AG04450 (cell line): ENCODE measurements around the gene GGT5. TPM values are rescaled to one million over a fixed set of nuclear protein-coding genes. Genes with fewer than 3 reads are reported as not detected.
"Not testable (repeated sequence)": the region's sequence is repeated elsewhere in the genome, so short reads cannot be mapped to it uniquely, and the experiment has no call there.

Experiments used
- CTCF ChIA-PET: fragments of 300-600, 350-600 bp; formaldehyde crosslinking; extraction: SDS; loops from one replicate; lab custom pipeline; 2022; ENCODE audit warnings: antibody characterized with exemption, inconsistent platforms; lab: Charles Lee
- POLR2A ChIA-PET: fragments of 350-600 bp; formaldehyde crosslinking; extraction: SDS; loops from one replicate; lab custom pipeline; 2021; ENCODE audit warnings: antibody characterized with exemption, inconsistent platforms; lab: Yijun Ruan, JAX
- DNase-seq: peaks from one replicate; pipeline ENCODE4 v3.0.0-alpha.2; 2011; ENCODE audit warnings: low read depth, low spot score
- H3K27ac ChIP-seq: one replicate; pipeline ENCODE4 v1.5.1; 2012; ENCODE audit warnings: low read depth, low read length, control low read depth
- H3K27me3 ChIP-seq: one replicate; pipeline ENCODE4 v1.6.0; 2012; ENCODE audit warnings: low read length; ENCODE audit not compliant: control insufficient read depth, insufficient read depth
- H3K4me3 ChIP-seq: 2 replicates; pipeline ENCODE4 v1.5.1; 2011; ENCODE audit warnings: mild to moderate bottlenecking, low read depth, low read length, control low read depth
- H3K9me3 ChIP-seq: 2 replicates; pipeline ENCODE4 v1.5.1; 2012; ENCODE audit warnings: low read length; ENCODE audit not compliant: control insufficient read depth, insufficient read depth
- CTCF ChIP-seq: IDR thresholded peaks from 2 replicates; pipeline ENCODE4 v1.5.1; 2011; ENCODE audit warnings: low read depth, low read length, control low read depth, inconsistent platforms
- polyA plus RNA-seq: library from polyadenylated mRNA; depleted of rRNA; stranded (reverse); fragments of >200 nt; gene quantifications from 2 replicates; pipeline ENCODE4 v1.2.3, GENCODE V29; 2011

GGT5 gene
- polyA plus RNA-seq, 1 experiment, result 4.4 TPM

GRCh38 chr22:24274696-24275405 lies 30.0 kb upstream of the GGT5 start:
- H3K27me3 ChIP-seq, POLR2A ChIA-PET: not testable (repeated sequence)

DNA sequence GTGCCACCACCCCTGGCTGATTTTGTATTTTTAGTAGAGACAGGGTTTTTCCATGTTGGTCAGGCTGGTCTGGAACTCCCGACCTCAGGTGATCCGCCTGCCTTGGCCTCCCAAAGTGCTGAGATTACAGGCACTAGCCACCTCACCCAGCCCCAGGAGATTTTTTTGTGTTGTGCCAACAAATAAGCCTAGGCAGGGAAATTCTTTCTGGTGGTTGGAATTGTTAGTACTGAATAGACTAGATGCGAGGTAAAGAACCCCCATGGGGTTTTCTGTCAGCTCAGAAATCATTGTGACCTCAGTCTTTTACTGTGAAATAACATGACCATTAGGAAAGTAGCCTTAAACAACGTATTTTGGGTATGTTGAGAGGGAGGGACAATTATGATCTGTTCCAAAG lies 29.0 kb upstream of the GGT5 start:
- H3K27me3 ChIP-seq, H3K9me3 ChIP-seq, DNase-seq, CTCF ChIA-PET, H3K4me3 ChIP-seq, H3K27ac ChIP-seq, POLR2A ChIA-PET: not testable (repeated sequence)

More at GRCh38 chr22:24274696-24275405, 30.0 kb upstream of the GGT5 start:
- H3K4me3 ChIP-seq, CTCF ChIA-PET, DNase-seq, H3K27ac ChIP-seq, H3K9me3 ChIP-seq: not testable (repeated sequence)
- TF ChIP-seq CTCF, result 0 out of 2 replicates have a peak, but pooled peaks have one; percentile 13

GRCh38 chr22:24273031-24273430 lies 28.1 kb upstream of the GGT5 start:
- ChIA-PET CTCF (interaction anchor here (0.6 to 1.2 kb wide), 3 partner anchors 57 to 253 kb away, joined by 3 to 4 read pairs (median 4); no protein-coding TSS in a partner anchor), POLR2A (interaction anchor here (0.6 kb wide), 2 partner anchors 16 to 521 kb away, joined by 3 to 7 read pairs; no protein-coding TSS in a partner anchor)
- H3K9me3 ChIP-seq, H3K4me3 ChIP-seq, H3K27me3 ChIP-seq, DNase-seq, H3K27ac ChIP-seq: not testable (repeated sequence)

DNA sequence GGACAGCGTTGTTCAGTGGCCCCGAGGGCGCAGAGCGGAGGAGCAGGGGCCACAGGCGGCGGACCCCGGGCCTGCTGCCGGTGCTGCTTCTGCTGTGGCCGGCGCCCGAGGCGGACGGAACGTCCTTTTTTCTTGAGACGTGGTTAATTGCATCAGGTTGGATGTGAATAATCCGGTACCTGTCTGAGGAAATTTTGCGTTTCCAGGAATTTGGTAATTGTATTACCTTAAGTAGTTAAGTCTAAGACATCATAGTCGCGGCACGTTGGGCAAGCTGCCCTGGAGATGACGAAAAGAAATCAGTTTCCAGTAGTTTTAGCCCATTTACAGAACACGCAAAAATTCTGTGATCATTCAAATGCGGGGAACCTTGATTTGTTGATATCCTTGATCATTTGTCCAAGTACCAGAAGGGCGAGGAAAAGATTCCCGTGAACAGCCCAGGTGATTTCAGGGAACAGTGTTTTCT lies 26.5 kb upstream of the GGT5 start:
- no peak overlapping the region for H3K27ac ChIP-seq
- ChIA-PET CTCF (interaction anchor here (0.6 to 1.3 kb wide), 2 partner anchors 65 to 71 kb away, joined by 3 to 4 read pairs; no protein-coding TSS in a partner anchor), POLR2A (no interaction called here)
- H3K27me3 ChIP-seq, result no peaks in the 10 kb centered on the region
- H3K9me3 ChIP-seq, result no peaks in the 10 kb centered on the region; the same call in 1 of the 2 replicates
- H3K4me3 ChIP-seq, result peak overlapping the region; percentile 98
- no peak for TF ChIP-seq CTCF
- no peak for DNase-seq

DNA sequence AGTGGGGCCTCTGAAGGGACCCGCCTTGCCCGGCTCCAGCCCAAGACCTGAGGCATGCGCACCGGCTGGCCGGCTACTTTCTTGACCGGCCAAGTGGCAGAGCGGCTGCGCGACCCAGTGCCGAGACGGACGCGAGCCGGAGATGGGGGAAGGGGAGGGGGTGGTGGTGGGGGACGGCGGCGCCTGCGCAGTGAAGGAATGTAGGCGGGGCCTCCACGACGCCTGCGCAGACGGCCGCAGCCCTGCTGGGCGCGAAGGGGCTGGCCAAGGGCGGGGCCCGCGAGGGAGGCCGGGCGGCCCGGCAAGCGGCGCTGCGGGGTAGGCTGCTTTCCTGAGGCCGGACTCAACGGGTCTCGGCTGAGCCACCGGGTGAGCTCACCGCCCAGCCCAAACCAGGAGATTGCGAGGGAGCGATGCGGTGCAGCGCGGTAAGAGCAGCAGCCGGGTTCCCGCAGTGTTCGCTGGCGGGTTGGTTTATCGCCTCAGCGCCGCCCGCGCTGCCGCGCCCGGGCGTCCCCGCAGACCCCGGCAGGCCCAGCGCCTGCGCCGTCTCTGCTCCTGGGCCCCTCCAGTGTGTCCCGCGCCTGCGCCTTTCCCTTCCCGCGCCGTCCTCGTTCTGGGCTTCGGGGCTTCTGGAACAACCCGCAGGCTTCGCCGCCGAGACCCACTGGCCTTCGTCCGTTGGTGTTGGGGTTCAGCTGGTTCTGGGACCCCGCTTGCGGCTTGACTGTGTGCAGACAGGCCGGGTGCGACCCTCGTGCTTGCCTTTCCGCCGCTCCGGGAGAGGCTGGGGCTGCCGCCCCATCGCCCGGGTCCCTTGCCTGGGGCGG lies 25.9 kb upstream of the GGT5 start, which contains the start of gene SPECC1L:
Gene SPECC1L (plus strand): TSS at position 276 of the 830 bp plus-strand sequence. CDS start 31,401 bp downstream, outside the sequence.
- CTCF ChIA-PET, result interaction anchor here (1.3 kb wide), 1 partner anchor 71 kb away, joined by 3 read pairs; no protein-coding TSS in a partner anchor
- no peak for TF ChIP-seq CTCF
- DNase-seq, result peak; percentile 85
- POLR2A ChIA-PET, result interaction anchor here (0.6 to 0.7 kb wide), 3 partner anchors 14 to 96 kb away, joined by 3 to 4 read pairs (median 3); no protein-coding TSS in a partner anchor
- H3K4me3 ChIP-seq, result peak within 1 kb of the TSS; percentile 98
- H3K27me3 ChIP-seq, result no peaks in the 10 kb centered on the region
- no peaks in the 10 kb centered on the region; the same call in 1 of the 2 replicates for H3K9me3 ChIP-seq
- peak within 1 kb of the TSS; percentile 80 for H3K27ac ChIP-seq

DNA sequence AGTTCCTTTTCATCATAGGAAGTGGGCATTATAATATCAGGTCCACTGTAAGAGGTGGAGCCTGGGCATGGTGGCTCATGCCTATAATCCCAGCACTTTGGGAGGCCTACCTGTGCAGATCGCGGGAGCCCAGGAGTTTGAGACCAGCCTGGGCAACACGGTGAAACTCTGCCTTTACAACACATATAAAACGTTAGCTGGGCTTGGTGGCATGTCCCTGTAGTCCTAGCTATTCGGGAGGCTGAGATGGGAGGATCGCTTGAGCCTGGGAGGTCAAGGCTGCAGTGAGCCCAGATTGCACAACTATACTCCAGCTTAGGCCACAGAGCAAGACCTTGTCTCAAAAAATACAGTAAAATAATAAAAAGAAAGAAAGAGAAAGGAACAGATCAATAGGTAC lies 21.6 kb upstream of the GGT5 start:
- H3K4me3 ChIP-seq, H3K27ac ChIP-seq, CTCF ChIA-PET, H3K27me3 ChIP-seq, POLR2A ChIA-PET, DNase-seq, H3K9me3 ChIP-seq: not testable (repeated sequence)
